Measurements from ENCODE around the gene PI16.

Gene PI16

GRCh38 chr6:36917541-36918193, 36.9 kb upstream of the PI16 start:
- TF ChIP-seq MAX (IDR thresholded peaks at IDR 0.05; ENCODE audit: low read depth, low read length) (no peak), POLR2A (IDR thresholded peaks at IDR 0.05; ENCODE audit: extremely low read depth, insufficient read length) (no peak), CTCF (IDR thresholded peaks at IDR 0.05; ENCODE audit: low read depth, low read length) (no peak), MYC (IDR thresholded peaks at IDR 0.05; ENCODE audit: low read depth, low read length) (no peak)
- no peak for DNase-seq (ENCODE audit: low read depth)
- H3K4me3 ChIP-seq (ENCODE audit: low read depth, low read length) = no peak overlapping the region

GRCh38 chr6:36920049-36920448, 34.5 kb upstream of the PI16 start:
- TF ChIP-seq MYC (IDR thresholded peaks at IDR 0.05; ENCODE audit: low read depth, low read length) = no peak
- TF ChIP-seq POLR2A (IDR thresholded peaks at IDR 0.05; ENCODE audit: extremely low read depth, insufficient read length) = no peak
- no peak for TF ChIP-seq MAX (IDR thresholded peaks at IDR 0.05; ENCODE audit: low read depth, low read length)
- no peak for TF ChIP-seq CTCF (IDR thresholded peaks at IDR 0.05; ENCODE audit: low read depth, low read length)

GRCh38 chr6:36920546-36920945, 34.0 kb upstream of the PI16 start:
- TF ChIP-seq MYC (IDR thresholded peaks at IDR 0.05; ENCODE audit: low read depth, low read length) = no peak
- TF ChIP-seq POLR2A (IDR thresholded peaks at IDR 0.05; ENCODE audit: extremely low read depth, insufficient read length) = no peak
- TF ChIP-seq CTCF (IDR thresholded peaks at IDR 0.05; ENCODE audit: low read depth, low read length) = no peak
- TF ChIP-seq MAX (IDR thresholded peaks at IDR 0.05; ENCODE audit: low read depth, low read length) = no peak
- H3K4me3 ChIP-seq (ENCODE audit: low read depth, low read length) = no peak overlapping the region
- no peak for DNase-seq (ENCODE audit: low read depth)

More at GRCh38 chr6:36920049-36920448, 34.5 kb upstream of the PI16 start:
- H3K4me3 ChIP-seq (ENCODE audit: low read depth, low read length) = no peak overlapping the region
- no peak for DNase-seq (ENCODE audit: low read depth)

GRCh38 chr6:36924131-36924530, 30.4 kb upstream of the PI16 start:
- no peak overlapping the region for H3K4me3 ChIP-seq (ENCODE audit: low read depth, low read length)
- TF ChIP-seq CTCF (IDR thresholded peaks at IDR 0.05; ENCODE audit: low read depth, low read length) (no peak), MYC (IDR thresholded peaks at IDR 0.05; ENCODE audit: low read depth, low read length) (no peak), POLR2A (IDR thresholded peaks at IDR 0.05; ENCODE audit: extremely low read depth, insufficient read length) (no peak), MAX (IDR thresholded peaks at IDR 0.05; ENCODE audit: low read depth, low read length) (no peak)
- no peak for DNase-seq (ENCODE audit: low read depth)

GRCh38 chr6:36924778-36925374, 29.7 kb upstream of the PI16 start:
- TF ChIP-seq MAX (IDR thresholded peaks at IDR 0.05; ENCODE audit: low read depth, low read length) (no peak), MYC (IDR thresholded peaks at IDR 0.05; ENCODE audit: low read depth, low read length) (no peak), POLR2A (IDR thresholded peaks at IDR 0.05; ENCODE audit: extremely low read depth, insufficient read length) (no peak), CTCF (IDR thresholded peaks at IDR 0.05; ENCODE audit: low read depth, low read length) (no peak)
- no peak for DNase-seq (ENCODE audit: low read depth)
- no peak overlapping the region for H3K4me3 ChIP-seq (ENCODE audit: low read depth, low read length)

Data from NB4 (cell line).